BE2C (cell line): ENCODE data around the gene CORO1C.

Experiments used
- DNase-seq: peaks from one replicate; pipeline ENCODE4 v3.0.0-alpha.2; 2020
- H3K27me3 ChIP-seq: fragments of 250-450 bp; sonication (Bioruptor Pico); 2 replicates; pipeline ENCODE4 v1.5.1; 2020; ENCODE audit warnings: mild to moderate bottlenecking
- H3K36me3 ChIP-seq: fragments of 250-450 bp; sonication (Bioruptor Pico); 2 replicates; pipeline ENCODE4 v1.5.1; 2020; ENCODE audit warnings: mild to moderate bottlenecking
- H3K4me1 ChIP-seq: fragments of 250-450 bp; sonication (Bioruptor Pico); 2 replicates; pipeline ENCODE4 v1.5.1; 2020
- H3K4me3 ChIP-seq: 2 replicates; pipeline ENCODE4 v1.5.1; 2011; ENCODE audit warnings: low read depth, low read length
- H3K9me3 ChIP-seq: fragments of 250-450 bp; sonication (Bioruptor Pico); 2 replicates; pipeline ENCODE4 v1.5.1; 2020
- CTCF ChIP-seq: IDR thresholded peaks from 2 replicates; pipeline ENCODE4 v1.5.1; 2012; ENCODE audit warnings: mild to moderate bottlenecking, low read depth, low read length

Gene CORO1C

GRCh38 chr12:108696996-108697290 is 34.4 kb downstream of the CORO1C start:
- H3K36me3 ChIP-seq: peaks cover 44% of the 10 kb centered on the region
- H3K27me3 ChIP-seq: no peaks in the 10 kb centered on the region
- H3K4me3 ChIP-seq: no peak overlapping the region
- no peak for DNase-seq
- no peak for TF ChIP-seq CTCF
- H3K9me3 ChIP-seq: no peaks in the 10 kb centered on the region
- H3K4me1 ChIP-seq: peaks cover 20% of the 10 kb centered on the region

- Histone ChIP-seq H3K4me3 (no peak overlapping the region), H3K9me3 (no peaks in the 10 kb centered on the region), H3K36me3 (peaks cover 44% of the 10 kb centered on the region), H3K4me1 (peaks cover 16% of the 10 kb centered on the region), H3K27me3 (no peaks in the 10 kb centered on the region)
- no peak for TF ChIP-seq CTCF
- no peak for DNase-seq
Measured at GRCh38 chr12:108696111-108696995, 35.0 kb downstream of the CORO1C start.

- H3K4me3 ChIP-seq: no peak overlapping the region
- no peaks in the 10 kb centered on the region for H3K27me3 ChIP-seq
- no peak for DNase-seq
- H3K4me1 ChIP-seq: peaks cover 24% of the 10 kb centered on the region
- H3K9me3 ChIP-seq: no peaks in the 10 kb centered on the region
- H3K36me3 ChIP-seq: peaks cover 34% of the 10 kb centered on the region
- TF ChIP-seq CTCF: no peak
Measured at GRCh38 chr12:108694812-108695278, 36.5 kb downstream of the CORO1C start.

GRCh38 chr12:108693751-108694150 is 37.6 kb downstream of the CORO1C start:
- Histone ChIP-seq H3K4me3 (no peak overlapping the region), H3K4me1 (peaks cover 33% of the 10 kb centered on the region), H3K9me3 (no peaks in the 10 kb centered on the region), H3K36me3 (peaks cover 23% of the 10 kb centered on the region), H3K27me3 (no peaks in the 10 kb centered on the region)
- TF ChIP-seq CTCF: no peak
- DNase-seq: no peak

GRCh38 chr12:108693186-108693730 is 38.1 kb downstream of the CORO1C start:
- no peaks in the 10 kb centered on the region for H3K27me3 ChIP-seq
- peaks cover 33% of the 10 kb centered on the region for H3K4me1 ChIP-seq
- no peak overlapping the region for H3K4me3 ChIP-seq
- TF ChIP-seq CTCF: no peak
- no peak for DNase-seq
- H3K9me3 ChIP-seq: no peaks in the 10 kb centered on the region
- peaks cover 21% of the 10 kb centered on the region for H3K36me3 ChIP-seq
